Uterus (tissue), 2 donors: Measurements from ENCODE around the gene KNSTRN.

Source experiments
- CTCF ChIP-seq, 4 experiments: fragments of 200-600 bp in 2 of 4; fragments of 450-650 bp in 2 of 4; sonication (generic) in 2 of 4; IDR thresholded peaks; one replicate each; pipeline ENCODE4 v1.5.1; 2016 to 2019; ENCODE audit warnings: antibody characterized with exemption in 4 of 4, mild to moderate bottlenecking in 2 of 4, moderate library complexity in 1 of 4
- POLR2A ChIP-seq, 2 donors: fragments of 450-650 bp; IDR thresholded peaks; one replicate each; pipeline ENCODE4 v1.6.1; 2016; ENCODE audit warnings: antibody characterized with exemption in 2 of 2, mild to moderate bottlenecking in 1 of 2, moderate library complexity in 1 of 2

- TF ChIP-seq CTCF (IDR thresholded peaks at IDR 0.05) (no peak), POLR2A (IDR thresholded peaks at IDR 0.05) (no peak)
These were observed 37.2 kb upstream of the KNSTRN start for GRCh38 chr15:40345225-40345866.
